Measurements from ENCODE around the gene PDE10A.

PDE10A gene

DNA sequence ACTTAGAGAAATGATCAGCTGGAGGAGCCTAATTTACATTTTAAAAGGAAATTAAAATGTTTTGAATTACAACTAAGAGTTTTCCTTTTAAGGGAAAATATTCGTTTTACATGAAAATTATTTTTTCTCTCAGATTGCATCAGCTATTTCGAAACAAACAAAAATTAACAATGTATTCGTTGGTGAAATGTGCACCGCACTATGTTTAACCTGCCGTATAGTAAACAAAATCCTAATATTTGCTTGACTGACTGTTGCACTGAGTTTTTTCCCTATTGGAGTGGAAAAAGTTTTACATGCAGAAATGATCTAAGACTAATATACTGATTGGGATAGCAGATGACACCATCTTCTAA lies 5.7 kb downstream of the PDE10A start:
- H3K9me3 ChIP-seq (ENCODE audit: severe bottlenecking): no peaks in the 10 kb centered on the region
- ATAC-seq (ENCODE audit: low read depth) (no peak), DNase-seq (ENCODE audit: low spot score) (no peak)
- no peaks in the 10 kb centered on the region for H3K4me1 ChIP-seq (ENCODE audit: insufficient read depth, poor library complexity, severe bottlenecking)
- no peaks in the 10 kb centered on the region for H3K36me3 ChIP-seq (ENCODE audit: low read depth)
- TF ChIP-seq, protein P1, sequence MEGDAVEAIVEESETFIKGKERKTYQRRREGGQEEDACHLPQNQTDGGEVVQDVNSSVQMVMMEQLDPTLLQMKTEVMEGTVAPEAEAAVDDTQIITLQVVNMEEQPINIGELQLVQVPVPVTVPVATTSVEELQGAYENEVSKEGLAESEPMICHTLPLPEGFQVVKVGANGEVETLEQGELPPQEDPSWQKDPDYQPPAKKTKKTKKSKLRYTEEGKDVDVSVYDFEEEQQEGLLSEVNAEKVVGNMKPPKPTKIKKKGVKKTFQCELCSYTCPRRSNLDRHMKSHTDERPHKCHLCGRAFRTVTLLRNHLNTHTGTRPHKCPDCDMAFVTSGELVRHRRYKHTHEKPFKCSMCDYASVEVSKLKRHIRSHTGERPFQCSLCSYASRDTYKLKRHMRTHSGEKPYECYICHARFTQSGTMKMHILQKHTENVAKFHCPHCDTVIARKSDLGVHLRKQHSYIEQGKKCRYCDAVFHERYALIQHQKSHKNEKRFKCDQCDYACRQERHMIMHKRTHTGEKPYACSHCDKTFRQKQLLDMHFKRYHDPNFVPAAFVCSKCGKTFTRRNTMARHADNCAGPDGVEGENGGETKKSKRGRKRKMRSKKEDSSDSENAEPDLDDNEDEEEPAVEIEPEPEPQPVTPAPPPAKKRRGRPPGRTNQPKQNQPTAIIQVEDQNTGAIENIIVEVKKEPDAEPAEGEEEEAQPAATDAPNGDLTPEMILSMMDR (IDR thresholded peaks at IDR 0.05; ENCODE audit: poor library complexity, severe bottlenecking): no peak
- no peak overlapping the region for H3K27ac ChIP-seq (ENCODE audit: poor library complexity, severe bottlenecking)
- no peak overlapping the region for H3K4me3 ChIP-seq (ENCODE audit: severe bottlenecking)
- H3K27me3 ChIP-seq (ENCODE audit: insufficient read depth, poor library complexity, severe bottlenecking): peaks cover 60% of the 10 kb centered on the region

GRCh38 chr6:165656581-165657324 lies 6.3 kb downstream of the PDE10A start:
- Histone ChIP-seq H3K4me3 (ENCODE audit: severe bottlenecking) (no peak overlapping the region), H3K27me3 (ENCODE audit: insufficient read depth, poor library complexity, severe bottlenecking) (peaks cover 58% of the 10 kb centered on the region), H3K27ac (ENCODE audit: poor library complexity, severe bottlenecking) (no peak overlapping the region), H3K36me3 (ENCODE audit: low read depth) (no peaks in the 10 kb centered on the region), H3K9me3 (ENCODE audit: severe bottlenecking) (no peaks in the 10 kb centered on the region), H3K4me1 (ENCODE audit: insufficient read depth, poor library complexity, severe bottlenecking) (no peaks in the 10 kb centered on the region)
- TF ChIP-seq, protein P1 (IDR thresholded peaks at IDR 0.05; ENCODE audit: poor library complexity, severe bottlenecking): no peak
- DNase-seq (ENCODE audit: low spot score) (no peak), ATAC-seq (ENCODE audit: low read depth) (no peak)

DNA sequence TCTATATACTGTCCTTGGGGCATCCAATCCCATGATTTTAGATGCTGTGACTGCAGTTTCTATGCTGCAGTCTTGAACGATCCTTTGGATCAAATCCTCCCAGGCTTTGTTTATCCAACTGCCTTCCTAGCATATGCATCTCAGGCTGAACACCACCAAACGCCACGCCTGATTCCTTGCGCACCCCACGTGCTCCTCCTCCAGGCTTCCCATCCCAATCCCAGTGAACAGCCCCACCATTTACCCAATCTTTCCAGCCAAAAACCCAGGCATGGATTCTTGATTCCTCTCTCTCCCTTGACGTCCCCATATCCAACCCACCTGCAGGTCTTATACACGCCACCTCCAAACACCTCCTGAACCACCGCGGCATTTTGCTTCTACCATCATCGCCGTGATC lies 7.8 kb downstream of the PDE10A start:
- Histone ChIP-seq H3K4me3 (ENCODE audit: severe bottlenecking) (no peak overlapping the region), H3K27me3 (ENCODE audit: insufficient read depth, poor library complexity, severe bottlenecking) (peaks cover 43% of the 10 kb centered on the region), H3K36me3 (ENCODE audit: low read depth) (no peaks in the 10 kb centered on the region), H3K27ac (ENCODE audit: poor library complexity, severe bottlenecking) (no peak overlapping the region), H3K4me1 (ENCODE audit: insufficient read depth, poor library complexity, severe bottlenecking) (no peaks in the 10 kb centered on the region), H3K9me3 (ENCODE audit: severe bottlenecking) (no peaks in the 10 kb centered on the region)
- DNase-seq (ENCODE audit: low spot score) (no peak), ATAC-seq (ENCODE audit: low read depth) (no peak)
- TF ChIP-seq, protein P1 (IDR thresholded peaks at IDR 0.05; ENCODE audit: poor library complexity, severe bottlenecking): no peak

GRCh38 chr6:165654144-165654543 lies 8.9 kb downstream of the PDE10A start:
- Histone ChIP-seq H3K27me3 (ENCODE audit: insufficient read depth, poor library complexity, severe bottlenecking) (peaks cover 32% of the 10 kb centered on the region), H3K9me3 (ENCODE audit: severe bottlenecking) (no peaks in the 10 kb centered on the region), H3K36me3 (ENCODE audit: low read depth) (no peaks in the 10 kb centered on the region), H3K27ac (ENCODE audit: poor library complexity, severe bottlenecking) (no peak overlapping the region), H3K4me3 (ENCODE audit: severe bottlenecking) (no peak overlapping the region), H3K4me1 (ENCODE audit: insufficient read depth, poor library complexity, severe bottlenecking) (no peaks in the 10 kb centered on the region)
- TF ChIP-seq, protein P1 (IDR thresholded peaks at IDR 0.05; ENCODE audit: poor library complexity, severe bottlenecking): no peak
- DNase-seq (ENCODE audit: low spot score) (no peak), ATAC-seq (ENCODE audit: low read depth) (no peak)

- Histone ChIP-seq H3K36me3 (ENCODE audit: low read depth) (no peaks in the 10 kb centered on the region), H3K9me3 (ENCODE audit: severe bottlenecking) (no peaks in the 10 kb centered on the region), H3K27me3 (ENCODE audit: insufficient read depth, poor library complexity, severe bottlenecking) (peaks cover 27% of the 10 kb centered on the region), H3K27ac (ENCODE audit: poor library complexity, severe bottlenecking) (no peak overlapping the region), H3K4me1 (ENCODE audit: insufficient read depth, poor library complexity, severe bottlenecking) (no peaks in the 10 kb centered on the region), H3K4me3 (ENCODE audit: severe bottlenecking) (no peak overlapping the region)
- no peak for DNase-seq (ENCODE audit: low spot score)
- ATAC-seq (ENCODE audit: low read depth): no peak
- TF ChIP-seq, protein P1 (IDR thresholded peaks at IDR 0.05; ENCODE audit: poor library complexity, severe bottlenecking): no peak
Measured at GRCh38 chr6:165653607-165654006, 9.4 kb downstream of the PDE10A start.
